K562 (cell line): ENCODE results near the gene GPR15LG. TPM values are rescaled to one million over a fixed set of nuclear protein-coding genes. Genes with fewer than 3 reads are reported as not detected.

Experiments used
- ATAC-seq: fragments of 200-7000 bp; cut with Tn5 transposase; 3 replicates; pipeline ENCODE4 v1.9.1; 2020; ENCODE audit warnings: moderate library complexity
- BruUV-seq: library from RNA; stranded (reverse); fragments of 400-500 nt; replicated peaks from 2 replicates; lab custom pipeline; 2021; lab: Mats Ljungman, UMichigan
- CTCF ChIA-PET: fragments of 300-600 bp; formaldehyde crosslinking; extraction: SDS; loops from one replicate; lab custom pipeline; 2021; ENCODE audit warnings: low intra/inter-chr PET ratio; lab: Yijun Ruan, JAX
- POLR2A ChIA-PET: fragments of 300-600, 350-650 bp; sonication (Branson Sonifier 250); formaldehyde crosslinking; extraction: SDS; loops from one replicate; lab custom pipeline; 2021; ENCODE audit warnings: antibody characterized with exemption, inconsistent platforms; lab: Yijun Ruan, JAX
- DNase-seq, 4 experiments: peaks; one replicate each; pipeline versions ENCODE4 v3.0.0 to v3.0.0-alpha.2; 2011 to 2018; ENCODE audit warnings: low spot score in 3 of 4, mixed read lengths in 3 of 4; ENCODE audit errors: extremely low read depth in 1 of 4
- FAIRE-seq: peaks from 2 replicates; lab custom pipeline; 2011; peaks lifted over from hg19 to GRCh38; lab: Jason Lieb, UNC
- H2AFZ ChIP-seq: 2 replicates; pipeline ENCODE4 v1.6.0; 2011; ENCODE audit warnings: low read depth, low read length, control low read depth, inconsistent platforms
- H3K27ac ChIP-seq: fragments of 200-600 bp; 3 replicates; pipeline ENCODE4 v1.8.0; 2011; ENCODE audit warnings: low read depth, mild to moderate bottlenecking, control low read depth, inconsistent platforms, low read length, moderate library complexity, mixed read lengths; ENCODE audit errors: extremely low read depth
- H3K27me3 ChIP-seq, 2 experiments: fragments of 300-600 bp in 1 of 2; 2 replicates in 1 of 2; 3 replicates in 1 of 2; pipeline versions ENCODE4 v1.6.0 to v1.8.0; 2011; ENCODE audit warnings: inconsistent platforms in 2 of 2, low read length in 2 of 2, mild to moderate bottlenecking in 1 of 2, mixed read lengths in 1 of 2, moderate library complexity in 1 of 2; ENCODE audit not compliant: control insufficient read depth in 2 of 2, insufficient read depth in 2 of 2
- H3K36me3 ChIP-seq: fragments of 300-600 bp; 3 replicates; pipeline ENCODE4 v1.8.0; 2011; ENCODE audit warnings: mild to moderate bottlenecking, low read length, inconsistent platforms; ENCODE audit not compliant: control insufficient read depth, insufficient read depth
- H3K4me1 ChIP-seq, 2 experiments: fragments of 200-600 bp in 1 of 2; replicated peaks in 1 of 2; 2 replicates in 1 of 2; 3 replicates in 1 of 2; pipeline versions ENCODE4 v1.5.1 to v1.8.0; 2011; ENCODE audit warnings: inconsistent platforms in 2 of 2, low read length in 2 of 2, mild to moderate bottlenecking in 1 of 2, mixed read lengths in 1 of 2, moderate library complexity in 1 of 2; ENCODE audit not compliant: control insufficient read depth in 2 of 2, insufficient read depth in 2 of 2
- H3K4me2 ChIP-seq: 2 replicates; pipeline ENCODE4 v1.6.1; 2011; ENCODE audit warnings: low read length, control low read depth, inconsistent platforms, mixed read lengths; ENCODE audit not compliant: insufficient read depth
- H3K4me3 ChIP-seq: fragments of 200-600 bp; sonication (generic), shearing (Covaris generic); 2 replicates; pipeline ENCODE4 v1.5.1; 2016; ENCODE audit warnings: control low read depth, inconsistent platforms
- H3K79me2 ChIP-seq: fragments of 200-600 bp; 3 replicates; pipeline ENCODE4 v1.8.0; 2011; ENCODE audit warnings: low read length, inconsistent platforms; ENCODE audit not compliant: control insufficient read depth, insufficient read depth
- H3K9ac ChIP-seq, 2 experiments: 2 replicates each; pipeline versions ENCODE4 v1.6.0 to v1.6.1; 2011; ENCODE audit warnings: low read depth in 2 of 2, low read length in 2 of 2, control low read depth in 1 of 2, inconsistent platforms in 1 of 2, mild to moderate bottlenecking in 1 of 2, mixed read lengths in 1 of 2; ENCODE audit not compliant: insufficient read depth in 1 of 2
- H3K9me1 ChIP-seq: one replicate; pipeline ENCODE4 v1.6.0; 2011; ENCODE audit warnings: inconsistent platforms, mild to moderate bottlenecking, low read length, moderate library complexity; ENCODE audit not compliant: control insufficient read depth, insufficient read depth
- H3K9me3 ChIP-seq: replicated peaks from 2 replicates; pipeline ENCODE4 v1.5.1; 2011; ENCODE audit warnings: low read depth, low read length, inconsistent platforms; ENCODE audit not compliant: control insufficient read depth, insufficient read depth
- H4K20me1 ChIP-seq: replicated peaks from 2 replicates; pipeline ENCODE4 v1.6.1; 2011; ENCODE audit warnings: low read length, inconsistent platforms, mixed read lengths; ENCODE audit not compliant: control insufficient read depth, insufficient read depth
- CBX1 ChIP-seq: sonication (generic); IDR thresholded peaks from 2 replicates; pipeline ENCODE4 v1.6.1; 2016; ENCODE audit warnings: antibody characterized with exemption, low read depth, mild to moderate bottlenecking
- CTCF ChIP-seq, 3 experiments: IDR thresholded peaks in 2 of 3; conservative IDR thresholded peaks in 1 of 3; 2 replicates each; pipeline ENCODE4 v1.5.1; 2011 to 2012; ENCODE audit warnings: low read length in 3 of 3, mild to moderate bottlenecking in 3 of 3, control low read depth in 2 of 3, improper control_type of control experiment in 1 of 3, inconsistent platforms in 1 of 3, low read depth in 1 of 3, mixed read lengths in 1 of 3, moderate library complexity in 1 of 3; ENCODE audit not compliant: insufficient read depth in 2 of 3
- NRF1 ChIP-seq, 2 experiments: fragments of 450-650 bp; IDR thresholded peaks in 1 of 2; conservative IDR thresholded peaks in 1 of 2; 2 replicates each; pipeline ENCODE4 v1.6.1; 2014; ENCODE audit warnings: mild to moderate bottlenecking in 2 of 2
- RAD51 ChIP-seq: fragments of 450-650 bp; IDR thresholded peaks from 2 replicates; pipeline ENCODE4 v1.7.1; 2016; ENCODE audit warnings: low read depth, mild to moderate bottlenecking, borderline replicate concordance
- TAL1 ChIP-seq: fragments of 450-650 bp; IDR thresholded peaks from 2 replicates; pipeline ENCODE4 v1.6.1; 2016; ENCODE audit warnings: mild to moderate bottlenecking
- TFE3 ChIP-seq: fragments of 450-650 bp; formaldehyde crosslinking; IDR thresholded peaks from 2 replicates; pipeline ENCODE4 v1.4.0; 2020; ENCODE audit warnings: mild to moderate bottlenecking, mixed read lengths
- ZHX1 ChIP-seq: fragments of 150-350 bp; conservative IDR thresholded peaks from 2 replicates; pipeline ENCODE4 v1.6.1; 2014; ENCODE audit warnings: low read length
- WGBS: fragments of 100-300 bp; shearing (Covaris generic); methylation state at CpG from one replicate; pipeline ENCODE4 v1.1.6; 2016; ENCODE audit warnings: low coverage, mixed read lengths; ENCODE audit not compliant: insufficient coverage; ENCODE audit errors: missing lambda C conversion rate; 5-methylcytosine and 5-hydroxymethylcytosine counted together
- in situ Hi-C: fragments of 300-500 bp; cut with MboI; formaldehyde crosslinking; loops from 4 replicates; pipeline ENCODE4 v1.15.0; 2018; ENCODE audit warnings: inconsistent platforms, mixed read lengths
- intact Hi-C: fragments of 100-400 bp; cut with micrococcal nuclease; formaldehyde crosslinking; loops from 2 replicates; pipeline ENCODE4 v1.14.2; 2022
- polyA plus RNA-seq, 8 experiments: library from polyadenylated mRNA; depleted of rRNA in 4 of 8; stranded (reverse) in 5 of 8; unstranded in 3 of 8; fragments of >200 nt; fragmentation: Nextera tagmentation in 2 of 8; fragmentation: Illumina TruSeq in 1 of 8; extraction: Ambion mirVana in 2 of 8; extraction: Trizol in 1 of 8; gene quantifications; 2 replicates each; pipeline versions ENCODE4 v1.2.1 to v1.2.3, GENCODE V29; 2011 to 2014; ENCODE audit warnings: inconsistent platforms in 1 of 8, missing spikeins in 1 of 8
- total RNA-seq, 7 experiments: library from RNA; depleted of rRNA in 6 of 7; stranded (reverse); fragments of >200 nt in 6 of 7; fragmentation: Illumina TruSeq in 2 of 7; extraction: Trizol in 2 of 7; gene quantifications; 2 replicates each; pipeline versions ENCODE4 v1.2.1 to v1.2.3, GENCODE V29; 2011 to 2021; ENCODE audit warnings: low replicate concordance in 1 of 7

GPR15LG gene
- total and polyA plus RNA-seq, 9 of the 15 experiments (the other 6 are each of a cell fraction or from before 2014, with no cell fraction given): 0.51 TPM; not detected in 8

DNA sequence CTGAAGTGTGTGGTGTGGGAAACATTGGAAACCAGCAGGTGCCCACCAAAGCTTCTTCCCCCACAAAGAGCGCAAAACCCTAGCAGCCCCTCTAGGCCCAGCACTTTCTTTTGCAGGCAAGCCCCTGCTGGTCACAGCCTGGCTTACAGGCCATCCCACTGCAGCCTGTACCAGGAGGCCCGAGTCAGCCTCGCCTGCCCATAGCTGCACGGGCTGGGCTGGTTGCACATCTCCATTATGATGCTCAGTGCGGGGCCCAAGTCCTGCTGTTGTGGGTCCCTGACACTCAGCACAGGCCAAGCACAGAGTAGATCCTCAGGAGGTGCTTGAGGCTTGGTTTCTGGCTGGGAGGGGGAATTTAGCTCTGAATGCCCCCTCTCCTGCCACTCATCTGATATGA, 28.7 kb downstream of the GPR15LG start:
- ChIA-PET POLR2A (interaction anchor here (0.6 to 2.1 kb wide), 5 partner anchors 8 to 240 kb away, joined by 3 to 6 read pairs (median 5); partner anchors contain the start of genes CDHR1 and GHITM), CTCF (no interaction called here)
- no peaks in the 10 kb centered on the region for H3K9me1 ChIP-seq
- H3K27ac ChIP-seq: no peak overlapping the region
- FAIRE-seq (no peak), DNase-seq (no peak), ATAC-seq (no peak)
- H3K79me2 ChIP-seq: no peaks in the 10 kb centered on the region
- TF ChIP-seq RAD51: no peak
- no peak for TF ChIP-seq TAL1
- TF ChIP-seq ZHX1: no peak
- TF ChIP-seq TFE3: no peak
- TF ChIP-seq CBX1: no peak
- TF ChIP-seq CTCF (IDR thresholded peaks at IDR 0.05 in 2 of 3, conservative IDR thresholded peaks at IDR 0.05 in 1 of 3; ENCODE audit: insufficient read depth in 2 of 3, low read depth in 1 of 3, low read length in 3 of 3): 0 out of 6 replicates have a peak, but pooled peaks of 2 of the 3 experiments have one; percentile 6 to 17
- TF ChIP-seq NRF1 (conservative IDR thresholded peaks at IDR 0.05 in 1 of 2, IDR thresholded peaks at IDR 0.05 in 1 of 2): no peak
- H3K4me1 ChIP-seq: peaks cover 13 to 15% of the 10 kb centered on the region in 2 experiments; a peak in 4 of 5 replicates
- no peaks in the 10 kb centered on the region for H3K36me3 ChIP-seq
- H3K9ac ChIP-seq: no peak overlapping the region
- no peaks in the 10 kb centered on the region for H4K20me1 ChIP-seq
- in situ Hi-C loops (no loop called here), intact Hi-C loops (no loop called here)
- H3K4me3 ChIP-seq: no peak overlapping the region
- no TSS peak for BruUV-seq
- WGBS: 18% methylated on average over 5 of the region's 5 CpGs
- H3K9me3 ChIP-seq: no peaks in the 10 kb centered on the region
- H3K4me2 ChIP-seq: no peak overlapping the region
- no peak overlapping the region for H2AFZ ChIP-seq
- peaks cover 6 to 29% of the 10 kb centered on the region in 2 experiments for H3K27me3 ChIP-seq
